ENCODE data around the gene PHEX. TPM values are rescaled to one million over a fixed set of nuclear protein-coding genes. Genes with fewer than 3 reads are reported as not detected.

Gene PHEX
- total and polyA plus RNA-seq, 2 experiments from 2014 or later, result 0.05 to 0.21 TPM

- TF ChIP-seq ETS1 (IDR thresholded peaks at IDR 0.05) (no peak), EZH2phosphoT487 (IDR thresholded peaks at IDR 0.05; ENCODE audit: unreplicated experiment) (no peak), ZNF331 (CRISPR knock-in tag; IDR thresholded peaks at IDR 0.05; ENCODE audit: low read depth) (no peak), STAT1 (IDR thresholded peaks at IDR 0.05; ENCODE audit: unreplicated experiment) (no peak), NANOG (IDR thresholded peaks at IDR 0.05; ENCODE audit: borderline replicate concordance) (no peak), REST (IDR thresholded peaks at IDR 0.05; ENCODE audit: unreplicated experiment) (no peak), ZNF462 (CRISPR knock-in tag; IDR thresholded peaks at IDR 0.05) (no peak), JUNB (IDR thresholded peaks at IDR 0.05; ENCODE audit: unreplicated experiment) (no peak), CTCF (conservative IDR thresholded peaks at IDR 0.05; ENCODE audit: low read depth in 2 of 2) (no peak), EZH2 (IDR thresholded peaks at IDR 0.05; ENCODE audit: low read depth, unreplicated experiment) (no peak), CREB1 (CRISPR knock-in tag; IDR thresholded peaks at IDR 0.05; ENCODE audit: low read depth) (no peak), ZNF114 (CRISPR knock-in tag; IDR thresholded peaks at IDR 0.05) (no peak), POLR2AphosphoS5 (IDR thresholded peaks at IDR 0.05; ENCODE audit: low read depth) (no peak)
- Histone ChIP-seq H3K9me2 (ENCODE audit: insufficient read depth) (no peaks in the 10 kb centered on the region), H4K20me1 (replicated peaks; ENCODE audit: insufficient read depth) (no peaks in the 10 kb centered on the region), H3K36me3 (ENCODE audit: insufficient read depth) (no peaks in the 10 kb centered on the region), H3K27me3 (ENCODE audit: insufficient read depth) (no peaks in the 10 kb centered on the region), H2AFZ (no peak overlapping the region), H3K4me2 (no peak overlapping the region), H3K79me2 (replicated peaks; ENCODE audit: insufficient read depth) (no peaks in the 10 kb centered on the region), H3K4me1 (ENCODE audit: insufficient read depth) (peaks cover 5% of the 10 kb centered on the region; the same call in 1 of the 2 replicates), H3F3A (replicated peaks; ENCODE audit: low read depth) (no peaks in the 10 kb centered on the region), H3K4me3 (no peak overlapping the region), H3K27ac (ENCODE audit: low read depth) (0 out of 2 replicates have a peak overlapping the region, but pooled peaks have one; percentile 55)
- peak; percentile 5 for DNase-seq (ENCODE audit: low spot score)
- Mint-ChIP-seq H3K4me1 (peaks cover 15% of the 10 kb centered on the region; the same call in 2 of the 3 replicates), H3K4me3 (no peak overlapping the region), H3K27ac (no peak overlapping the region; the same call in 1 of the 2 replicates), H3K9me3 (no peaks in the 10 kb centered on the region), H3K27me3 (ENCODE audit: insufficient read depth, low read depth, poor library complexity) (peaks cover 3% of the 10 kb centered on the region), H3K36me3 (ENCODE audit: low read depth) (no peaks in the 10 kb centered on the region)
- peak; percentile 34; the same call in 2 of the 3 replicates for ATAC-seq
Measured at GRCh38 chrX:22073928-22074327, 41.8 kb downstream of the PHEX start.
